Astrocyte (in vitro differentiated cells and primary cell): ENCODE data around the gene ARHGAP28. TPM values are rescaled to one million over a fixed set of nuclear protein-coding genes. Genes with fewer than 3 reads are reported as not detected.

ENCODE experiments used
- DNase-seq: peaks from one replicate; pipeline ENCODE4 v3.0.0-alpha.2; 2010; ENCODE audit warnings: low read depth
- FAIRE-seq: peaks from 2 replicates; lab custom pipeline; 2011; peaks lifted over from hg19 to GRCh38; lab: Jason Lieb, UNC
- H2AFZ ChIP-seq: 2 replicates; pipeline ENCODE4 v1.6.0; 2012; ENCODE audit warnings: low read depth, low read length, inconsistent platforms
- H3K27ac ChIP-seq: 2 replicates; pipeline ENCODE4 v1.5.1; 2011; ENCODE audit warnings: low read depth, low read length, inconsistent platforms
- H3K27me3 ChIP-seq: 2 replicates; pipeline ENCODE4 v1.6.0; 2011; ENCODE audit warnings: low read length, inconsistent platforms; ENCODE audit not compliant: insufficient read depth
- H3K36me3 ChIP-seq: 2 replicates; pipeline ENCODE4 v1.5.1; 2011; ENCODE audit warnings: low read length, inconsistent platforms; ENCODE audit not compliant: insufficient read depth
- H3K4me1 ChIP-seq: 2 replicates; pipeline ENCODE4 v1.5.1; 2011; ENCODE audit warnings: low read length, inconsistent platforms; ENCODE audit not compliant: insufficient read depth
- H3K4me2 ChIP-seq: 2 replicates; pipeline ENCODE4 v1.6.0; 2012; ENCODE audit warnings: low read length, inconsistent platforms
- H3K4me3 ChIP-seq: 2 replicates; pipeline ENCODE4 v1.5.1; 2011; ENCODE audit warnings: low read depth, mild to moderate bottlenecking, low read length, inconsistent platforms; ENCODE audit not compliant: insufficient read depth
- H3K79me2 ChIP-seq: 2 replicates; pipeline ENCODE4 v1.6.0; 2012; ENCODE audit warnings: mild to moderate bottlenecking, low read length, inconsistent platforms; ENCODE audit not compliant: insufficient read depth
- H3K9ac ChIP-seq: 2 replicates; pipeline ENCODE4 v1.6.0; 2012; ENCODE audit warnings: mild to moderate bottlenecking, low read length, inconsistent platforms
- H3K9me3 ChIP-seq: 2 replicates; pipeline ENCODE4 v1.5.1; 2012; ENCODE audit warnings: low read depth, mild to moderate bottlenecking, low read length, inconsistent platforms; ENCODE audit not compliant: insufficient read depth
- H4K20me1 ChIP-seq: 2 replicates; pipeline ENCODE4 v1.6.0; 2012; ENCODE audit warnings: low read length, inconsistent platforms; ENCODE audit not compliant: insufficient read depth
- H3K27ac Mint-ChIP-seq: one replicate; pipeline ENCODE4 v1.8.0; 2021; ENCODE audit warnings: mild to moderate bottlenecking, mixed read lengths; ENCODE audit not compliant: unreplicated experiment
- H3K27me3 Mint-ChIP-seq: one replicate; pipeline ENCODE4 v1.8.0; 2021; ENCODE audit warnings: low read depth, mixed read lengths; ENCODE audit not compliant: unreplicated experiment
- H3K36me3 Mint-ChIP-seq: one replicate; pipeline ENCODE4 v1.8.0; 2021; ENCODE audit warnings: low read depth, mixed read lengths; ENCODE audit not compliant: unreplicated experiment
- H3K4me1 Mint-ChIP-seq: one replicate; pipeline ENCODE4 v1.8.0; 2021; ENCODE audit warnings: low read depth, mixed read lengths; ENCODE audit not compliant: unreplicated experiment
- H3K4me3 Mint-ChIP-seq: one replicate; pipeline ENCODE4 v1.8.0; 2021; ENCODE audit warnings: mild to moderate bottlenecking, moderate library complexity, mixed read lengths; ENCODE audit not compliant: unreplicated experiment
- H3K9me3 Mint-ChIP-seq: one replicate; pipeline ENCODE4 v1.8.0; 2021; ENCODE audit warnings: mild to moderate bottlenecking, mixed read lengths; ENCODE audit not compliant: unreplicated experiment
- CTCF ChIP-seq: IDR thresholded peaks from 2 replicates; pipeline ENCODE4 v1.5.1; 2011; ENCODE audit warnings: low read depth, mild to moderate bottlenecking, inconsistent platforms, low read length, moderate library complexity; ENCODE audit not compliant: insufficient read depth
- EZH2 ChIP-seq: IDR thresholded peaks from 2 replicates; pipeline ENCODE4 v1.6.1; 2012; ENCODE audit warnings: mild to moderate bottlenecking, low read length, inconsistent platforms; ENCODE audit not compliant: insufficient read depth
- total RNA-seq: library from RNA; stranded (reverse); gene quantifications from 2 replicates; pipeline ENCODE4 v1.2.1, GENCODE V29; 2021

The ARHGAP28 gene
- total RNA-seq, 1 donor from 2014 or later = 15.5 TPM

GRCh38 chr18:6764382-6764781, 34.9 kb downstream of the ARHGAP28 start:
- no peaks in the 10 kb centered on the region for H4K20me1 ChIP-seq

GRCh38 chr18:6773777-6774176, 44.3 kb downstream of the ARHGAP28 start:
- no peaks in the 10 kb centered on the region for H3K79me2 ChIP-seq
- no peaks in the 10 kb centered on the region for H3K36me3 ChIP-seq
- no peak overlapping the region for H3K27ac ChIP-seq
- H3K27me3 ChIP-seq = no peaks in the 10 kb centered on the region
- no peak overlapping the region for H3K27ac Mint-ChIP-seq
- no peak overlapping the region for H3K4me3 ChIP-seq
- no peak for FAIRE-seq
- no peak overlapping the region for H3K4me2 ChIP-seq
- DNase-seq = no peak
- TF ChIP-seq CTCF (no peak), EZH2 (no peak)
- no peaks in the 10 kb centered on the region for H3K36me3 Mint-ChIP-seq
- H3K9me3 Mint-ChIP-seq = no peaks in the 10 kb centered on the region
- H3K9ac ChIP-seq = no peak overlapping the region
- H3K9me3 ChIP-seq = no peaks in the 10 kb centered on the region
- no peaks in the 10 kb centered on the region for H4K20me1 ChIP-seq
- no peaks in the 10 kb centered on the region for H3K27me3 Mint-ChIP-seq
- no peaks in the 10 kb centered on the region for H3K4me1 ChIP-seq
- H3K4me3 Mint-ChIP-seq = no peak overlapping the region
- no peak overlapping the region for H2AFZ ChIP-seq
- peaks cover 23% of the 10 kb centered on the region for H3K4me1 Mint-ChIP-seq

More at GRCh38 chr18:6764382-6764781, 34.9 kb downstream of the ARHGAP28 start:
- Histone ChIP-seq H3K4me3 (no peak overlapping the region), H3K79me2 (no peaks in the 10 kb centered on the region), H3K9ac (no peak overlapping the region), H3K4me2 (no peak overlapping the region), H2AFZ (no peak overlapping the region), H3K36me3 (no peaks in the 10 kb centered on the region), H3K4me1 (no peaks in the 10 kb centered on the region), H3K9me3 (no peaks in the 10 kb centered on the region), H3K27me3 (no peaks in the 10 kb centered on the region), H3K27ac (no peak overlapping the region)
- no peaks in the 10 kb centered on the region for H3K27me3 Mint-ChIP-seq
- H3K9me3 Mint-ChIP-seq = peaks cover 3% of the 10 kb centered on the region
- H3K27ac Mint-ChIP-seq = no peak overlapping the region
- DNase-seq (no peak), FAIRE-seq (no peak)
- H3K4me3 Mint-ChIP-seq = no peak overlapping the region
- no peaks in the 10 kb centered on the region for H3K36me3 Mint-ChIP-seq
- H3K4me1 Mint-ChIP-seq = peaks cover 33% of the 10 kb centered on the region
- TF ChIP-seq CTCF = no peak
- TF ChIP-seq EZH2 = no peak

- Histone ChIP-seq H3K4me3 (no peak overlapping the region), H3K79me2 (no peaks in the 10 kb centered on the region), H3K27me3 (no peaks in the 10 kb centered on the region), H3K27ac (no peak overlapping the region), H2AFZ (no peak overlapping the region), H3K36me3 (no peaks in the 10 kb centered on the region), H3K9me3 (no peaks in the 10 kb centered on the region), H3K9ac (no peak overlapping the region), H3K4me2 (no peak overlapping the region), H4K20me1 (no peaks in the 10 kb centered on the region), H3K4me1 (no peaks in the 10 kb centered on the region)
- no peaks in the 10 kb centered on the region for H3K9me3 Mint-ChIP-seq
- H3K36me3 Mint-ChIP-seq = no peaks in the 10 kb centered on the region
- H3K27me3 Mint-ChIP-seq = no peaks in the 10 kb centered on the region
- FAIRE-seq = no peak
- DNase-seq = no peak
- peaks cover 34% of the 10 kb centered on the region for H3K4me1 Mint-ChIP-seq
- no peak overlapping the region for H3K27ac Mint-ChIP-seq
- H3K4me3 Mint-ChIP-seq = no peak overlapping the region
- no peak for TF ChIP-seq EZH2
- no peak for TF ChIP-seq CTCF
These were observed 45.7 kb downstream of the ARHGAP28 start for GRCh38 chr18:6775237-6775636.
